ENCODE measurements around the gene RABGEF1. TPM values are rescaled to one million over a fixed set of nuclear protein-coding genes. Genes with fewer than 3 reads are reported as not detected.
"Not testable (repeated sequence)": the region's sequence is repeated elsewhere in the genome, so short reads cannot be mapped to it uniquely, and the experiment has no call there.

The RABGEF1 gene
- total RNA-seq, 4 donors from 2014 or later: 31.0 to 55.1 (median 47.9) TPM

- WGBS, 2 donors: 82 to 84% methylated on average over 6 of the region's 6 CpGs
- TF ChIP-seq POLR2A (IDR thresholded peaks at IDR 0.05) (no peak), CTCF (IDR thresholded peaks at IDR 0.05) (no peak)
- H3K36me3 ChIP-seq: no peaks in the 10 kb centered on the region
- no peak for DNase-seq
- intact Hi-C loops (cut with DNase I): no loop called here
- no peaks in the 10 kb centered on the region for H3K27me3 ChIP-seq
- H3K4me3 ChIP-seq (replicated peaks in 1 of 3): no peak overlapping the region
- no peaks in the 10 kb centered on the region for H3K9me3 ChIP-seq
- H3K4me1 ChIP-seq: peaks cover 0 to 17% of the 10 kb centered on the region in 2 donors
- H3K27ac ChIP-seq: no peak overlapping the region
These were observed 17.4 kb downstream of the RABGEF1 start for GRCh38 chr7:66757939-66758338.

- Histone ChIP-seq H3K36me3 (no peaks in the 10 kb centered on the region), H3K9me3 (no peaks in the 10 kb centered on the region), H3K4me3 (replicated peaks in 1 of 3) (no peak overlapping the region), H3K27ac (no peak overlapping the region), H3K27me3 (no peaks in the 10 kb centered on the region), H3K4me1 (peaks cover 0 to 17% of the 10 kb centered on the region in 2 donors)
- TF ChIP-seq CTCF (IDR thresholded peaks at IDR 0.05): no peak
- no peak for TF ChIP-seq POLR2A (IDR thresholded peaks at IDR 0.05)
- WGBS, 2 donors: 91 to 92% methylated on average over 9 of the region's 9 CpGs
- intact Hi-C loops (cut with DNase I): no loop called here
- no peak for DNase-seq
These were observed 18.6 kb downstream of the RABGEF1 start for GRCh38 chr7:66758950-66759628.

DNA sequence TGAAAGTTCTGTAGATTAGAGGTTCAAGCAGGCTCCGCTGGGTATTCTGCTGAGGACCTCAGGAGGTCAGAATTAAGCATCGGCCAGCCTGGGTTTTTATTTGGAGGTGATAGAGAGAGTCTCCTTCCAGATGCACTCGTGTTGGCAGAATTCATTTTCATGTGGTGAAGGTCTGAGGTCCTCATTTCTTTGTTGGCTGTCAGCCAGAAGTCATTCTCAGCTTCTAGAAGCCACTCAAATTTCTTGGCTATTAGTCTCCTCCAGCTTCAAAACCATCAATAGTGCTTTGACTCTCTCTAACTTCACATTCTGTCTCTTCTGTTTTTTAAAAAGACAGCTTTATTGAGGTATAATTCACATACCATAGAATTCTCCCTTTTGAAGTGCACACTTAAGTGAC is 22.6 kb downstream of the RABGEF1 start:
- H3K4me1 ChIP-seq: peaks cover 0 to 22% of the 10 kb centered on the region in 2 donors
- DNase-seq; H3K36me3 ChIP-seq; H3K4me3 ChIP-seq (replicated peaks in 1 of 3); intact Hi-C loops (cut with DNase I); H3K9me3 ChIP-seq; H3K27me3 ChIP-seq; H3K27ac ChIP-seq: not testable (repeated sequence)
- 76 to 85% methylated on average over 3 of the region's 3 CpGs for WGBS, 2 donors

GRCh38 chr7:66763633-66764355 is 23.3 kb downstream of the RABGEF1 start:
- H3K27me3 ChIP-seq; H3K4me3 ChIP-seq (replicated peaks in 1 of 3); H3K9me3 ChIP-seq; intact Hi-C loops (cut with DNase I); H3K36me3 ChIP-seq; H3K27ac ChIP-seq; DNase-seq: not testable (repeated sequence)
- 49 to 60% methylated on average over 3 of the region's 3 CpGs for WGBS, 2 donors
- peaks cover 0 to 22% of the 10 kb centered on the region in 2 donors for H3K4me1 ChIP-seq

DNA sequence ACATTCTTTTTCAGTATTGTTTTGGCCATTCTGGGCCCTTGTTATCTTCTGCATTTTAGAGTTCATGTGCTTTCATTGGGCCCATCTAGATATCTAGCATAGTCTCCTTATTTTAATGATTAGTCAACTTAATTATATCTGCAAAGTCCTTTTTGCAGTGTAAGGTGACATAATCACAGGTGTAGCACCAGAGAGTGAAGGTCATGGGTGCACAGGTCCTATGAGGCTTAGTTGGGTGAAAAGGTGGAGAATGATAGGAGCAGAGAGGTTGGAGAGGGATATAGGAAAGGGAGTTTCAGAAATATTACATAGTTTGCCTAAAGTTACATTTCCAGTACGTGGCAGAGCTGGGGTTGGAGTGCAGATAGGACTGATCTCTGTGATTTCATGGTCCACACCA is 24.4 kb downstream of the RABGEF1 start:
- H3K36me3 ChIP-seq; DNase-seq; intact Hi-C loops (cut with DNase I); H3K9me3 ChIP-seq; H3K27me3 ChIP-seq; H3K4me3 ChIP-seq (replicated peaks in 1 of 3); H3K27ac ChIP-seq: not testable (repeated sequence)
- peaks cover 10 to 23% of the 10 kb centered on the region in 2 donors for H3K4me1 ChIP-seq
- WGBS, 2 donors: 65 to 75% methylated on average over 1 of the region's 1 CpG

- peaks cover 14 to 23% of the 10 kb centered on the region in 2 donors for H3K4me1 ChIP-seq
- H3K27ac ChIP-seq; H3K27me3 ChIP-seq; H3K4me3 ChIP-seq (replicated peaks in 1 of 3); H3K36me3 ChIP-seq; DNase-seq; intact Hi-C loops (cut with DNase I); H3K9me3 ChIP-seq: not testable (repeated sequence)
- 31 to 50% methylated on average over 6 of the region's 6 CpGs for WGBS, 2 donors
These were observed 24.9 kb downstream of the RABGEF1 start for GRCh38 chr7:66765322-66766025.

- H3K27me3 ChIP-seq: no peaks in the 10 kb centered on the region
- H3K27ac ChIP-seq: no peak overlapping the region
- peaks cover 14 to 23% of the 10 kb centered on the region in 2 donors for H3K4me1 ChIP-seq
- intact Hi-C loops (cut with DNase I): no loop called here
- WGBS, 2 donors: 45 to 64% methylated on average over 5 of the region's 5 CpGs
- H3K36me3 ChIP-seq: no peaks in the 10 kb centered on the region
- H3K4me3 ChIP-seq (replicated peaks in 1 of 3): no peak overlapping the region
- DNase-seq: peak in 1 of 2 donors; percentile 30
- H3K9me3 ChIP-seq: no peaks in the 10 kb centered on the region
- no peak for TF ChIP-seq CTCF (IDR thresholded peaks at IDR 0.05)
- TF ChIP-seq POLR2A (IDR thresholded peaks at IDR 0.05): no peak
These were observed 25.5 kb downstream of the RABGEF1 start for GRCh38 chr7:66766041-66766440.

DNA sequence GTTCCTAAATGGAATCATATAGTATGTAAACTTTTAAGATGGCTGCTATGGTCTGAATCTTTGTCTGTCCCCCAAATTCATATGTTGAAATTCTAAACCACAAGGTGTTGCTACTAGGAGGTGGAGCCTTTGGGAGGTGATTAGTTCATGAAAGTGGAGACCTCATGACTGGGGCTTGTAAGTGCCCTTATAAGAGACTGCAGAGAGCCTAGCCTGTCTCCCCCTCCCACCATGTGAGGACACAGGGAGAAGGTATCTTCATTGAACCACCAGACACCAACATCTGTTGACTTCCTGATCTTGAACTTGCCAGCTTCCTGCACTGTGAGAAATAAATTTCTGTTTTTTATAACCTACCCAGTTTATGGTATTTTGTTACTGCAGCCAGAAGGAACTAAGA is 27.0 kb downstream of the RABGEF1 start:
- H3K27me3 ChIP-seq; DNase-seq; H3K27ac ChIP-seq; H3K9me3 ChIP-seq; H3K36me3 ChIP-seq; H3K4me3 ChIP-seq (replicated peaks in 1 of 3); intact Hi-C loops (cut with DNase I): not testable (repeated sequence)
- peaks cover 14 to 23% of the 10 kb centered on the region in 2 donors for H3K4me1 ChIP-seq
